Muscle layer of duodenum (tissue), 2 donors: ENCODE results near the gene SLC32A1.

Experiments
- H3K27ac ChIP-seq: one replicate; pipeline ENCODE4 v1.7.0; 2013; ENCODE audit warnings: mild to moderate bottlenecking, low read length
- H3K27me3 ChIP-seq: one replicate; pipeline ENCODE4 v1.7.0; 2013; ENCODE audit warnings: low read depth, mild to moderate bottlenecking, control low read depth, low read length
- H3K36me3 ChIP-seq, 2 donors: one replicate each; pipeline ENCODE4 v1.7.0; 2013; ENCODE audit warnings: low read length in 2 of 2, control low read depth in 1 of 2, mild to moderate bottlenecking in 1 of 2; ENCODE audit not compliant: insufficient read depth in 2 of 2, control insufficient read depth in 1 of 2
- H3K4me1 ChIP-seq, 2 donors: one replicate each; pipeline ENCODE4 v1.7.0; 2013; ENCODE audit warnings: low read length in 2 of 2, mild to moderate bottlenecking in 2 of 2, control low read depth in 1 of 2, moderate library complexity in 1 of 2; ENCODE audit not compliant: insufficient read depth in 2 of 2, control insufficient read depth in 1 of 2
- H3K4me3 ChIP-seq, 2 donors: one replicate each; pipeline ENCODE4 v1.7.0; 2013; ENCODE audit warnings: low read length in 2 of 2, low read depth in 1 of 2, mild to moderate bottlenecking in 1 of 2
- H3K9me3 ChIP-seq, 2 donors: one replicate each; pipeline ENCODE4 v1.7.0; 2013; ENCODE audit warnings: low read length in 2 of 2, control low read depth in 1 of 2, mild to moderate bottlenecking in 1 of 2; ENCODE audit not compliant: control insufficient read depth in 1 of 2
- donor health status: healthy.

Gene SLC32A1

GRCh38 chr20:38726804-38727606 lies 2.7 kb downstream of the SLC32A1 start:
- Histone ChIP-seq H3K27ac (no peak overlapping the region), H3K4me1 (peaks cover 0 to 57% of the 10 kb centered on the region in 2 donors), H3K27me3 (peaks cover 91% of the 10 kb centered on the region), H3K4me3 (no peak overlapping the region), H3K36me3 (no peaks in the 10 kb centered on the region), H3K9me3 (peaks cover 0 to 4% of the 10 kb centered on the region in 2 donors)

DNA sequence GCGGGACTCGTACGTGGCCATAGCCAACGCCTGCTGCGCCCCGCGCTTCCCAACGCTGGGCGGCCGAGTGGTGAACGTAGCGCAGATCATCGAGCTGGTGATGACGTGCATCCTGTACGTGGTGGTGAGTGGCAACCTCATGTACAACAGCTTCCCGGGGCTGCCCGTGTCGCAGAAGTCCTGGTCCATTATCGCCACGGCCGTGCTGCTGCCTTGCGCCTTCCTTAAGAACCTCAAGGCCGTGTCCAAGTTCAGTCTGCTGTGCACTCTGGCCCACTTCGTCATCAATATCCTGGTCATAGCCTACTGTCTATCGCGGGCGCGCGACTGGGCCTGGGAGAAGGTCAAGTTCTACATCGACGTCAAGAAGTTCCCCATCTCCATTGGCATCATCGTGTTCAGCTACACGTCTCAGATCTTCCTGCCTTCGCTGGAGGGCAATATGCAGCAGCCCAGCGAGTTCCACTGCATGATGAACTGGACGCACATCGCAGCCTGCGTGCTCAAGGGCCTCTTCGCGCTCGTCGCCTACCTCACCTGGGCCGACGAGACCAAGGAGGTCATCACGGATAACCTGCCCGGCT lies 3.4 kb downstream of the SLC32A1 start:
- Histone ChIP-seq H3K36me3 (no peaks in the 10 kb centered on the region), H3K4me1 (peaks cover 0 to 57% of the 10 kb centered on the region in 2 donors), H3K27ac (no peak overlapping the region), H3K27me3 (peaks cover 84% of the 10 kb centered on the region), H3K9me3 (peaks cover 0 to 4% of the 10 kb centered on the region in 2 donors), H3K4me3 (no peak overlapping the region)

DNA sequence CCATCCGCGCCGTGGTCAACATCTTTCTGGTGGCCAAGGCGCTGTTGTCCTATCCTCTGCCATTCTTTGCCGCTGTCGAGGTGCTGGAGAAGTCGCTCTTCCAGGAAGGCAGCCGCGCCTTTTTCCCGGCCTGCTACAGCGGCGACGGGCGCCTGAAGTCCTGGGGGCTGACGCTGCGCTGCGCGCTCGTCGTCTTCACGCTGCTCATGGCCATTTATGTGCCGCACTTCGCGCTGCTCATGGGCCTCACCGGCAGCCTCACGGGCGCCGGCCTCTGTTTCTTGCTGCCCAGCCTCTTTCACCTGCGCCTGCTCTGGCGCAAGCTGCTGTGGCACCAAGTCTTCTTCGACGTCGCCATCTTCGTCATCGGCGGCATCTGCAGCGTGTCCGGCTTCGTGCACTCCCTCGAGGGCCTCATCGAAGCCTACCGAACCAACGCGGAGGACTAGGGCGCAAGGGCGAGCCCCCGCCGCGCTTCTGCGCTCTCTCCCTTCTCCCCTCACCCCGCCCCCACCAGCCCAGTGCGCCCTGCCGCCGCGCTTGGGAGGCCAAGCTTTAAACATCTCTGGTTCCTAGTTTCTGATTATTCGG lies 4.0 kb downstream of the SLC32A1 start:
- H3K4me1 ChIP-seq = peaks cover 0 to 52% of the 10 kb centered on the region in 2 donors
- H3K4me3 ChIP-seq = no peak overlapping the region
- no peak overlapping the region for H3K27ac ChIP-seq
- peaks cover 0 to 4% of the 10 kb centered on the region in 2 donors for H3K9me3 ChIP-seq
- peaks cover 84% of the 10 kb centered on the region for H3K27me3 ChIP-seq
- H3K36me3 ChIP-seq = no peaks in the 10 kb centered on the region

- no peak overlapping the region for H3K4me3 ChIP-seq
- H3K27me3 ChIP-seq = peaks cover 80% of the 10 kb centered on the region
- no peaks in the 10 kb centered on the region for H3K36me3 ChIP-seq
- peaks cover 0 to 44% of the 10 kb centered on the region in 2 donors for H3K4me1 ChIP-seq
- peaks cover 0 to 4% of the 10 kb centered on the region in 2 donors for H3K9me3 ChIP-seq
- no peak overlapping the region for H3K27ac ChIP-seq
These were observed 4.8 kb downstream of the SLC32A1 start for GRCh38 chr20:38728911-38729642.

DNA sequence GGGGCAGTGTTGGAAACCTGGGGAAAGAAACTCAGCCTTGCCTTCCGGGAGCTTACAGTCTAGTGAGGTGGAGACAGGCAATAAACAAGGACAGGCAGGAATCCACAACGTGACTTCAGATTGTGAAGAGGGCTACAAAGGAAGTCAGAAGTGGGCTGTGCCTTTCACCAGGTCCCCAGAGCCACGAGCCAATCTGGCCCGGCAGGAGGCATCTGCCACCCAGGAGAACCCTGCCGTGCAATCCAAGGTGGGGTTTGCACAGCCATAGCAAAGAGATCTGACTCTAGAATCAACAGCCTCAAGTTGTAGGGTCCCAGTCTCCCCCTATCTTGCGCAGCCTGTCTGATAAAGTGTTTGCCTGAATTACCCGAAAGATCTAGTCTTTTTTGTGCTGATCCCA lies 5.5 kb downstream of the SLC32A1 start:
- no peak overlapping the region for H3K27ac ChIP-seq
- H3K9me3 ChIP-seq = peaks cover 0 to 4% of the 10 kb centered on the region in 2 donors
- H3K36me3 ChIP-seq = no peaks in the 10 kb centered on the region
- H3K4me3 ChIP-seq = no peak overlapping the region
- H3K4me1 ChIP-seq = peaks cover 0 to 37% of the 10 kb centered on the region in 2 donors
- H3K27me3 ChIP-seq = peaks cover 78% of the 10 kb centered on the region

DNA sequence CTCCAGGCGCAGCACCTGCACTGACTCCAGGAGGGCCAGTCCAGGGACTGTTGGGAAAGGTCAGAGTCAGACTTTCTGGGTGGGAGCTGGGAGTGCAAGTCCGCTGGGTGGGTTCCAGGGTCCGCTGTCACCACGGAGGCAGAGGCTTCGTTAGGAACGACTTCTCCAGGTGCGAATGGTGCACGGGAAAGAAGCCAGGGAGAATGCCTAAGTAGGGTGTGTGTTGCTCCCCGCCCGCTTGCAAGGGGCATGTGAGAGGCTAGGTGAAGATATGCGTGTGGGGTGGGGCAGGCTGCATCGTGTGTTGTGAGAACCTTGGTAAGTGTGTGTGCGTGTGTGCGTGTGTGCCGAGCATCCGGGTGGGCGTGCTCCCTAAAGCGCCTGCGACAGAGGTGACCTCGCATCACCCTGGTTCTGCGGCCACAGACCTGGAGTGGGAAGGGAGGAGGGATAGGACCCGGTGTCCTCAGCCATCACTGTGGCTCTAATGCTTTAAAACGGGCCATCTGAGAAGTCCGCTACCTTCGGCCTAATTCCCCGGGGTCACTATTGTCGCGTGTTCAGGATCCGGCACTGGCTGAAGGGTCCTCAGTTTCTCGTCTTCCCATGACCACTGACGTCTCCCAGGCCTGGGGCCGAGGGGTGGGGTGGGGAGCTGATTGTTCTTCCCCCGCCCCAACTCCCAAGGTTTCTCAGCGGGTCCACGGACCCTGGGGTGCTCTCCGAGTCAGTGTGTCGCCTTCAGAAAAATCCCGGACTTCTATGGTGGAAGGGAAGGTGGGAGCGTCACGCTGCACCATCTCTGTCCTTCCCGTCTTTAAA lies 6.1 kb downstream of the SLC32A1 start:
- H3K4me1 ChIP-seq = peaks cover 0 to 32% of the 10 kb centered on the region in 2 donors
- peak overlapping the region in 1 of 2 donors; percentile 59 for H3K4me3 ChIP-seq

DNA sequence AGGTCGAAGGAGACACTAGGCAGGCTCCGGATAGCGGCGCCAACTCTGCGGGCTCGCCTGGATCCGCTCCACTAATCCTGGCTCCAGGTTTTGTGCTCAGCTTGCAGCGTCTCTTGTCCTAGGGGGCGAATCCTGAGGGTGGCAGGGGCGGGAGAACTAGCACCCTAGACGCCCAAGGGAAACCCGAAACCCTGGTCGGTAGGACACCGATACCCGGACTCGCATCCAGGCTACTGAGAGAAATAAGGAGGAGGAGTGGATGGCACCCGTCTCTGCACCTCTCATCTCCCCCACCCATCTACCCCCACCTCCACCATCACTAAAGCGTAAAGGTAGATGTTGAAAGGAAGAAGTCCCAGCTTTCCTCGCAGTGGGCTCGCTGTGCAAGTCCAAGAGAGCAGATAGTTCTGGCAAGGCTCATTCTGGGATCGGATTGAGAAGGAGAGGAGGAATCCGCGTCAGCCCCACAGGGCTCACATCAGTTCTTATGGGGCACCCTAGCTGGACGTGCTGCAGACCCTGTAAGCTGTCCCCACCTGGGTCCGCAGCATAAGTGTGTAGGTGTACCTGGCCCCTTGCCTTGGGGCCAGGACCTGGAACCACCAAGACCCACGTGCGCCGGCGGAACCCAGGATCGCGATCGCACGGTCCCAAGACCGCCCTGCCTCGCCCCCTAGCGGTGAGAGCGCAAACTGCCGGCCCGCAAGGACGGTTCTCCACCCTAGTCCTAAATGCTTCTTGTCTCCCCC lies 6.9 kb downstream of the SLC32A1 start:
- Histone ChIP-seq H3K4me3 (peak overlapping the region; percentile 40 to 59), H3K4me1 (peaks cover 0 to 32% of the 10 kb centered on the region in 2 donors), H3K9me3 (peaks cover 0 to 4% of the 10 kb centered on the region in 2 donors), H3K27ac (no peak overlapping the region), H3K27me3 (peaks cover 69% of the 10 kb centered on the region), H3K36me3 (no peaks in the 10 kb centered on the region)

More for the DNA sequence above, 6.1 kb downstream of the SLC32A1 start:
- Histone ChIP-seq H3K27me3 (peaks cover 77% of the 10 kb centered on the region), H3K27ac (no peak overlapping the region), H3K9me3 (peaks cover 0 to 4% of the 10 kb centered on the region in 2 donors), H3K36me3 (no peaks in the 10 kb centered on the region)

- Histone ChIP-seq H3K4me1 (peaks cover 0 to 28% of the 10 kb centered on the region in 2 donors), H3K9me3 (peaks cover 0 to 4% of the 10 kb centered on the region in 2 donors), H3K36me3 (no peaks in the 10 kb centered on the region), H3K27me3 (peaks cover 64% of the 10 kb centered on the region), H3K27ac (no peak overlapping the region), H3K4me3 (peak overlapping the region in 1 of 2 donors; percentile 40)
These were observed 7.4 kb downstream of the SLC32A1 start for GRCh38 chr20:38731738-38732113.

DNA sequence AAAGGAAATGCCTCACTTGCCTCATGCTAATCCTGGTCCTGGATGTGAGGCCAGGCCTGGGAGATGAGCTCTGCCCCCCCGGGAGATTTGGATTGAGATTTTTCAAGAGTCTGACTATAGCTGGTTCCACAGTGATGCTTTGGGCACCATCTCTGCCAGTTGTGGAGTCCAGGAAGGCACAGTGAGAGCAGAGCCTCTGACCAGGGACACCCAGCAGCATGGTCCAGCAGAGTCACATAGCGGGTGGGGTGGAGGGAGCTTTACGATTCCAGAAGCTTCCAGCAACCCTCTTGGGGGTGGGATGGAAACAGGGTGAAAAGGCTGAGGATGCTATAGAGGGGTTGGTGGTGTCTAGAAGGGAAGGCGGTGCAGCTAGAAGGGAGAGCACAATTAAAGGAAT lies 8.7 kb downstream of the SLC32A1 start:
- Histone ChIP-seq H3K36me3 (no peaks in the 10 kb centered on the region), H3K4me1 (peaks cover 0 to 17% of the 10 kb centered on the region in 2 donors), H3K4me3 (no peak overlapping the region), H3K27ac (no peak overlapping the region), H3K9me3 (peaks cover 0 to 4% of the 10 kb centered on the region in 2 donors), H3K27me3 (peaks cover 51% of the 10 kb centered on the region)

- Histone ChIP-seq H3K4me1 (peaks cover 0 to 14% of the 10 kb centered on the region in 2 donors), H3K4me3 (no peak overlapping the region), H3K36me3 (no peaks in the 10 kb centered on the region), H3K27ac (no peak overlapping the region), H3K9me3 (no peaks in the 10 kb centered on the region), H3K27me3 (peaks cover 33% of the 10 kb centered on the region)
These were observed 10.9 kb downstream of the SLC32A1 start for GRCh38 chr20:38735172-38735571.
